GM23338 (cell line): ENCODE measurements around the gene MLKL. TPM values are rescaled to one million over a fixed set of nuclear protein-coding genes. Genes with fewer than 3 reads are reported as not detected.

Source experiments
- ATAC-seq: fragments of 200-7000 bp; cut with Tn5 transposase; 3 replicates; pipeline ENCODE4 v1.9.1; 2020
- DNase-seq: peaks from one replicate; pipeline ENCODE4 v3.0.0-alpha.2; 2015; ENCODE audit warnings: low spot score
- H2AFZ ChIP-seq: fragments of 200-600 bp; sonication (generic); 2 replicates; pipeline ENCODE4 v1.8.0; 2016; ENCODE audit warnings: antibody characterized with exemption, mild to moderate bottlenecking, moderate library complexity
- H3F3A ChIP-seq: fragments of 200-600 bp; sonication (generic); replicated peaks from 2 replicates; pipeline ENCODE4 v1.8.0; 2017; ENCODE audit warnings: antibody characterized with exemption, mixed run types, low read depth
- H3K27ac ChIP-seq: fragments of 200-600 bp; sonication (generic); 2 replicates; pipeline ENCODE4 v1.6.1; 2016; ENCODE audit warnings: low read depth
- H3K27me3 ChIP-seq: fragments of 200-600 bp; sonication (generic); 2 replicates; pipeline ENCODE4 v1.8.0; 2016; ENCODE audit warnings: mild to moderate bottlenecking, mixed run types, moderate library complexity; ENCODE audit not compliant: insufficient read depth
- H3K36me3 ChIP-seq: fragments of 200-600 bp; sonication (generic); 2 replicates; pipeline ENCODE4 v1.8.0; 2016; ENCODE audit warnings: mild to moderate bottlenecking; ENCODE audit not compliant: insufficient read depth
- H3K4me1 ChIP-seq: fragments of 200-600 bp; sonication (generic); 2 replicates; pipeline ENCODE4 v1.8.0; 2016; ENCODE audit warnings: mild to moderate bottlenecking, moderate library complexity; ENCODE audit not compliant: insufficient read depth
- H3K4me2 ChIP-seq: fragments of 200-600 bp; sonication (generic); 2 replicates; pipeline ENCODE4 v1.7.1; 2017; ENCODE audit warnings: mixed run types
- H3K4me3 ChIP-seq: fragments of 200-600 bp; sonication (generic); 2 replicates; pipeline ENCODE4 v1.6.1; 2016; ENCODE audit warnings: mixed run types
- H3K79me2 ChIP-seq: fragments of 200-600 bp; sonication (generic); replicated peaks from 2 replicates; pipeline ENCODE4 v1.8.0; 2017; ENCODE audit warnings: mild to moderate bottlenecking; ENCODE audit not compliant: insufficient read depth
- H3K9me2 ChIP-seq: fragments of 200-600 bp; sonication (generic); 2 replicates; pipeline ENCODE4 v1.8.0; 2017; ENCODE audit not compliant: insufficient read depth
- H4K20me1 ChIP-seq: fragments of 200-600 bp; sonication (generic); replicated peaks from 2 replicates; pipeline ENCODE4 v1.8.0; 2017; ENCODE audit warnings: mild to moderate bottlenecking; ENCODE audit not compliant: insufficient read depth
- H3K27ac Mint-ChIP-seq: 2 replicates; pipeline ENCODE4 v1.8.0; 2020; ENCODE audit warnings: inconsistent platforms, mild to moderate bottlenecking, moderate library complexity, mixed read lengths
- H3K27me3 Mint-ChIP-seq: 3 replicates; pipeline ENCODE4 v1.8.0; 2022; ENCODE audit warnings: low read depth, mild to moderate bottlenecking, moderate library complexity, mixed read lengths, inconsistent platforms; ENCODE audit not compliant: insufficient read depth, poor library complexity
- H3K36me3 Mint-ChIP-seq: 3 replicates; pipeline ENCODE4 v1.8.0; 2021; ENCODE audit warnings: low read depth, mild to moderate bottlenecking, inconsistent platforms, moderate library complexity, mixed read lengths
- H3K4me1 Mint-ChIP-seq: 3 replicates; pipeline ENCODE4 v1.8.0; 2020; ENCODE audit warnings: mild to moderate bottlenecking, inconsistent platforms, mixed read lengths
- H3K4me3 Mint-ChIP-seq: 3 replicates; pipeline ENCODE4 v1.8.0; 2021; ENCODE audit warnings: moderate library complexity, mild to moderate bottlenecking, inconsistent platforms, mixed read lengths
- H3K9me3 Mint-ChIP-seq: 3 replicates; pipeline ENCODE4 v1.8.0; 2020; ENCODE audit warnings: moderate library complexity, mild to moderate bottlenecking, inconsistent platforms, mixed read lengths
- CREB1 ChIP-seq: fragments of 250-450 bp; sonication (Bioruptor Pico); IDR thresholded peaks from 2 replicates; pipeline ENCODE4 v1.5.0; 2020; ENCODE audit warnings: low read depth, mild to moderate bottlenecking, moderate library complexity
- CTCF ChIP-seq, 2 experiments: fragments of 200-600 bp in 1 of 2; sonication (generic) in 1 of 2; conservative IDR thresholded peaks; 2 replicates each; pipeline versions ENCODE4 v1.5.1 to v1.6.1; 2016 to 2017; ENCODE audit warnings: antibody characterized with exemption in 2 of 2, low read depth in 2 of 2, mild to moderate bottlenecking in 2 of 2, moderate library complexity in 1 of 2
- ETS1 ChIP-seq: IDR thresholded peaks from 2 replicates; pipeline ENCODE4 v1.6.1; 2016; ENCODE audit warnings: antibody characterized with exemption
- EZH2 ChIP-seq: fragments of 200-600 bp; sonication (generic); IDR thresholded peaks from one replicate; pipeline ENCODE4 v1.8.0; 2017; ENCODE audit warnings: antibody characterized with exemption, mild to moderate bottlenecking, low read depth; ENCODE audit not compliant: unreplicated experiment
- EZH2phosphoT487 ChIP-seq: fragments of 200-600 bp; sonication (generic); IDR thresholded peaks from one replicate; pipeline ENCODE4 v1.8.1; 2018; ENCODE audit warnings: antibody characterized with exemption; ENCODE audit not compliant: unreplicated experiment
- JUNB ChIP-seq: IDR thresholded peaks from one replicate; pipeline ENCODE4 v1.6.1; 2016; ENCODE audit warnings: antibody characterized with exemption; ENCODE audit not compliant: unreplicated experiment
- STAT1 ChIP-seq: IDR thresholded peaks from one replicate; pipeline ENCODE4 v1.6.1; 2016; ENCODE audit warnings: antibody characterized with exemption; ENCODE audit not compliant: unreplicated experiment
- ZNF114 ChIP-seq: fragments of 250-450 bp; sonication (Bioruptor Pico); IDR thresholded peaks from 2 replicates; pipeline ENCODE4 v1.5.0; 2020; ENCODE audit warnings: mild to moderate bottlenecking, moderate library complexity
- ZNF331 ChIP-seq: fragments of 250-450 bp; sonication (Bioruptor Pico); IDR thresholded peaks from 2 replicates; pipeline ENCODE4 v1.5.0; 2020; ENCODE audit warnings: low read depth, mild to moderate bottlenecking, moderate library complexity
- ZNF462 ChIP-seq: fragments of 250-450 bp; sonication (Bioruptor Pico); IDR thresholded peaks from 2 replicates; pipeline ENCODE4 v1.5.0; 2020; ENCODE audit warnings: mild to moderate bottlenecking, moderate library complexity
- polyA plus RNA-seq: library from polyadenylated mRNA; unstranded; fragments of >200 nt; fragmentation: Nextera tagmentation; extraction: Ambion mirVana; gene quantifications from 2 replicates; pipeline ENCODE4 v1.2.1, GENCODE V29; 2016
- total RNA-seq: library from RNA; depleted of rRNA; stranded (reverse); fragments of >200 nt; shearing (Covaris generic); gene quantifications from 2 replicates; pipeline ENCODE4 v1.2.3, GENCODE V29; 2014

The MLKL gene
- total and polyA plus RNA-seq, 2 experiments from 2014 or later, result 5.1 to 9.7 TPM

- no peak for TF ChIP-seq ZNF462 (CRISPR knock-in tag)
- no peak for TF ChIP-seq JUNB
- TF ChIP-seq ZNF331 (CRISPR knock-in tag), result no peak
- TF ChIP-seq EZH2phosphoT487, result no peak
- TF ChIP-seq ETS1, result no peak
- no peak for TF ChIP-seq CREB1 (CRISPR knock-in tag)
- TF ChIP-seq ZNF114 (CRISPR knock-in tag), result no peak
Measured at GRCh38 chr16:74711938-74712337, 11.3 kb upstream of the MLKL start (continued).

GRCh38 chr16:74710401-74710800 is 9.7 kb upstream of the MLKL start:
- Mint-ChIP-seq H3K27ac (no peak overlapping the region), H3K4me1 (no peaks in the 10 kb centered on the region; the same call in 2 of the 3 replicates), H3K27me3 (peaks cover 12% of the 10 kb centered on the region), H3K36me3 (no peaks in the 10 kb centered on the region), H3K9me3 (no peaks in the 10 kb centered on the region; the same call in 2 of the 3 replicates), H3K4me3 (no peak overlapping the region)
- H3K9me2 ChIP-seq, result no peaks in the 10 kb centered on the region
- H4K20me1 ChIP-seq, result no peaks in the 10 kb centered on the region
- no peaks in the 10 kb centered on the region for H3F3A ChIP-seq
- H3K4me3 ChIP-seq, result no peak overlapping the region
- H3K79me2 ChIP-seq, result no peaks in the 10 kb centered on the region
- ATAC-seq (no peak), DNase-seq (no peak)
- H2AFZ ChIP-seq, result no peak overlapping the region
- H3K4me2 ChIP-seq, result no peak overlapping the region
- TF ChIP-seq EZH2phosphoT487, result no peak
- TF ChIP-seq ETS1, result no peak
- no peak for TF ChIP-seq STAT1
- TF ChIP-seq ZNF331 (CRISPR knock-in tag), result no peak
- no peak for TF ChIP-seq EZH2
- no peak for TF ChIP-seq CREB1 (CRISPR knock-in tag)
- no peak for TF ChIP-seq CTCF (conservative IDR thresholded peaks at IDR 0.05; ENCODE audit: low read depth in 2 of 2)
- H3K4me1 ChIP-seq, result no peaks in the 10 kb centered on the region
- no peak overlapping the region for H3K27ac ChIP-seq
- H3K27me3 ChIP-seq, result no peaks in the 10 kb centered on the region
- no peaks in the 10 kb centered on the region for H3K36me3 ChIP-seq
